Hematopoietic multipotent progenitor cell treated with erythropoietin and hydrocortisone succinate and interleukin-3 and kit ligand, for 8 days (in vitro differentiated cells): ENCODE results near the gene HCAR1.
"Not testable (repeated sequence)": the region's sequence is repeated elsewhere in the genome, so short reads cannot be mapped to it uniquely, and the experiment has no call there.

Source experiments
- DNase-seq: peaks from one replicate; pipeline ENCODE4 v3.0.0-alpha.2; 2015

The HCAR1 gene

GRCh38 chr12:122721057-122721545 is 9.5 kb downstream of the HCAR1 start:
- DNase-seq = no peak

- not testable (repeated sequence) for DNase-seq
Measured at GRCh38 chr12:122716658-122717057, 14.0 kb downstream of the HCAR1 start, which contains the start of gene HCAR3. Gene HCAR3 (minus strand): TSS chr12:122716811. CDS start chr12:122716737, 74 bp downstream.

GRCh38 chr12:122715211-122715610 is 15.4 kb downstream of the HCAR1 start:
- not testable (repeated sequence) for DNase-seq

- DNase-seq = not testable (repeated sequence)
Measured at GRCh38 chr12:122713491-122714188, 17.0 kb downstream of the HCAR1 start.

- DNase-seq = not testable (repeated sequence)
Measured at GRCh38 chr12:122711266-122711665, 19.4 kb downstream of the HCAR1 start.

GRCh38 chr12:122710341-122710740 is 20.3 kb downstream of the HCAR1 start:
- not testable (repeated sequence) for DNase-seq

GRCh38 chr12:122709287-122709686 is 21.4 kb downstream of the HCAR1 start:
- not testable (repeated sequence) for DNase-seq

- not testable (repeated sequence) for DNase-seq
Measured at GRCh38 chr12:122703841-122704240, 26.8 kb downstream of the HCAR1 start.

- DNase-seq = not testable (repeated sequence)
Measured at GRCh38 chr12:122702890-122703611, 27.6 kb downstream of the HCAR1 start, which contains the start of gene HCAR2. Gene HCAR2 (minus strand): TSS chr12:122703357. CDS start chr12:122703283, 74 bp downstream.

GRCh38 chr12:122701481-122701880 is 29.2 kb downstream of the HCAR1 start:
- not testable (repeated sequence) for DNase-seq

- DNase-seq = not testable (repeated sequence)
Measured at GRCh38 chr12:122700038-122700710, 30.5 kb downstream of the HCAR1 start.

- not testable (repeated sequence) for DNase-seq
Measured at GRCh38 chr12:122696922-122697321, 33.7 kb downstream of the HCAR1 start.

GRCh38 chr12:122691566-122691965 is 39.1 kb downstream of the HCAR1 start:
- DNase-seq = no peak

- DNase-seq = no peak
Measured at GRCh38 chr12:122688291-122688690, 42.4 kb downstream of the HCAR1 start.

GRCh38 chr12:122687086-122687485 is 43.6 kb downstream of the HCAR1 start:
- DNase-seq = no peak

GRCh38 chr12:122686538-122686937 is 44.1 kb downstream of the HCAR1 start:
- no peak for DNase-seq

- DNase-seq = no peak
Measured at GRCh38 chr12:122684297-122684813, 46.3 kb downstream of the HCAR1 start.

- DNase-seq = no peak
Measured at GRCh38 chr12:122681814-122682213, 48.8 kb downstream of the HCAR1 start.

GRCh38 chr12:122680989-122681388 is 49.7 kb downstream of the HCAR1 start:
- not testable (repeated sequence) for DNase-seq

- not testable (repeated sequence) for DNase-seq
Measured at GRCh38 chr12:122676781-122677180, 53.9 kb downstream of the HCAR1 start.
